ENCODE results near the gene CHN1. TPM values are rescaled to one million over a fixed set of nuclear protein-coding genes. Genes with fewer than 3 reads are reported as not detected.

CHN1 gene
- total RNA-seq, 2 experiments from 2014 or later = 5.3 to 5.6 TPM

GRCh38 chr2:175008009-175008408 is 2.8 kb upstream of the CHN1 start:
- Mint-ChIP-seq H3K27ac (no peak overlapping the region), H3K4me3 (no peak overlapping the region), H3K4me1 (ENCODE audit: low read depth) (peaks cover 12% of the 10 kb centered on the region), H3K9me3 (no peaks in the 10 kb centered on the region), H3K36me3 (ENCODE audit: low read depth) (no peaks in the 10 kb centered on the region), H3K27me3 (peaks cover 41% of the 10 kb centered on the region)
- ChIA-PET CTCF (interaction anchor here (0.8 kb wide), 1 partner anchor 179 kb away, joined by 3 read pairs; no protein-coding TSS in a partner anchor), POLR2A (interaction anchor here (0.5 to 1.1 kb wide), 2 partner anchors 242 to 414 kb away, joined by 3 read pairs; no protein-coding TSS in a partner anchor)
- H3K36me3 ChIP-seq (ENCODE audit: insufficient read depth, low read length) = no peaks in the 10 kb centered on the region
- H3K4me3 ChIP-seq (ENCODE audit: low read length) = no peak overlapping the region
- peaks cover 11% of the 10 kb centered on the region for H3K4me1 ChIP-seq (ENCODE audit: insufficient read depth, low read length)
- no peak for ATAC-seq (ENCODE audit: poor library complexity)
- peaks cover 4 to 18% of the 10 kb centered on the region in 2 experiments for H3K27me3 ChIP-seq (ENCODE audit: control insufficient read depth in 1 of 2, insufficient read depth in 2 of 2, low read length in 2 of 2)
- DNase-seq = no peak
- no peaks in the 10 kb centered on the region for H3K9me3 ChIP-seq (ENCODE audit: control insufficient read depth in 1 of 2, insufficient read depth in 1 of 2, low read length in 2 of 2)
- intact Hi-C loops (cut with DNase I, micrococcal nuclease) = loop anchor here (10.0 kb wide), 2 partner anchors 233 to 543 kb away; no protein-coding TSS in a partner anchor
- H3K27ac ChIP-seq (ENCODE audit: low read depth in 1 of 2, low read length in 2 of 2) = no peak overlapping the region
- no peak for TF ChIP-seq CTCF (IDR thresholded peaks at IDR 0.05)

- CTCF ChIA-PET = interaction anchor here (0.8 kb wide), 1 partner anchor 180 kb away, joined by 3 read pairs; no protein-coding TSS in a partner anchor
Observed at GRCh38 chr2:175007510-175007909, 2.3 kb upstream of the CHN1 start.

GRCh38 chr2:175006281-175006680 is 1.1 kb upstream of the CHN1 start:
- H3K4me1 Mint-ChIP-seq (ENCODE audit: low read depth) = peaks cover 12% of the 10 kb centered on the region
- Histone ChIP-seq H3K27me3 (ENCODE audit: control insufficient read depth in 1 of 2, insufficient read depth in 2 of 2, low read length in 2 of 2) (peaks cover 12 to 35% of the 10 kb centered on the region in 2 experiments), H3K4me1 (ENCODE audit: insufficient read depth, low read length) (peaks cover 11% of the 10 kb centered on the region), H3K9me3 (ENCODE audit: control insufficient read depth in 1 of 2, insufficient read depth in 1 of 2, low read length in 2 of 2) (no peaks in the 10 kb centered on the region), H3K4me3 (ENCODE audit: low read length) (no peak overlapping the region), H3K27ac (ENCODE audit: low read depth in 1 of 2, low read length in 2 of 2) (no peak overlapping the region), H3K36me3 (ENCODE audit: insufficient read depth, low read length) (no peaks in the 10 kb centered on the region)
- ChIA-PET CTCF (interaction anchor here (1.1 to 2.1 kb wide), 2 partner anchors 9 to 257 kb away, joined by 3 to 5 read pairs; no protein-coding TSS in a partner anchor), POLR2A (no interaction called here)
- no peak overlapping the region for H3K27ac Mint-ChIP-seq
- peaks cover 58% of the 10 kb centered on the region for H3K27me3 Mint-ChIP-seq
- peak overlapping the region; percentile 83 for H3K4me3 Mint-ChIP-seq
- DNase-seq = no peak
- TF ChIP-seq CTCF (IDR thresholded peaks at IDR 0.05) = no peak
- no peaks in the 10 kb centered on the region for H3K36me3 Mint-ChIP-seq (ENCODE audit: low read depth)
- no peak for ATAC-seq (ENCODE audit: poor library complexity)
- intact Hi-C loops (cut with DNase I, micrococcal nuclease) = loop anchor here (10.0 kb wide), 2 partner anchors 231 to 541 kb away; no protein-coding TSS in a partner anchor
- no peaks in the 10 kb centered on the region for H3K9me3 Mint-ChIP-seq

More at GRCh38 chr2:175007510-175007909, 2.3 kb upstream of the CHN1 start:
- no peak overlapping the region for H3K4me3 ChIP-seq (ENCODE audit: low read length)
- peaks cover 4 to 23% of the 10 kb centered on the region in 2 experiments for H3K27me3 ChIP-seq (ENCODE audit: control insufficient read depth in 1 of 2, insufficient read depth in 2 of 2, low read length in 2 of 2)
- Mint-ChIP-seq H3K9me3 (no peaks in the 10 kb centered on the region), H3K27me3 (peaks cover 46% of the 10 kb centered on the region), H3K27ac (no peak overlapping the region), H3K4me3 (peak overlapping the region; percentile 25), H3K36me3 (ENCODE audit: low read depth) (no peaks in the 10 kb centered on the region), H3K4me1 (ENCODE audit: low read depth) (peaks cover 12% of the 10 kb centered on the region)
- peaks cover 11% of the 10 kb centered on the region for H3K4me1 ChIP-seq (ENCODE audit: insufficient read depth, low read length)
- POLR2A ChIA-PET = interaction anchor here (1.1 kb wide), 1 partner anchor 413 kb away, joined by 3 read pairs; no protein-coding TSS in a partner anchor
- ATAC-seq (ENCODE audit: poor library complexity) (no peak), DNase-seq (no peak)
- TF ChIP-seq CTCF (IDR thresholded peaks at IDR 0.05) = no peak
- no peak overlapping the region for H3K27ac ChIP-seq (ENCODE audit: low read depth in 1 of 2, low read length in 2 of 2)
- no peaks in the 10 kb centered on the region for H3K36me3 ChIP-seq (ENCODE audit: insufficient read depth, low read length)
- intact Hi-C loops (cut with DNase I, micrococcal nuclease) = loop anchor here (10.0 kb wide), 2 partner anchors 233 to 543 kb away; no protein-coding TSS in a partner anchor
- H3K9me3 ChIP-seq (ENCODE audit: control insufficient read depth in 1 of 2, insufficient read depth in 1 of 2, low read length in 2 of 2) = no peaks in the 10 kb centered on the region

Measured in CD4-positive, alpha-beta T cell (primary cell).